Tibial nerve (tissue), 4 donors: ENCODE measurements around the gene DNTTIP2. TPM values are rescaled to one million over a fixed set of nuclear protein-coding genes. Genes with fewer than 3 reads are reported as not detected.
"Not testable (repeated sequence)": the region's sequence is repeated elsewhere in the genome, so short reads cannot be mapped to it uniquely, and the experiment has no call there.

Experiments
- DNase-seq, 2 donors: peaks; one replicate each; pipeline ENCODE4 v3.0.0-alpha.2; 2019; ENCODE audit warnings: low spot score in 2 of 2
- H3K27ac ChIP-seq, 4 donors: fragments of 200-600 bp; sonication (generic) in 3 of 4; one replicate each; pipeline ENCODE4 v1.5.1; 2017 to 2019; ENCODE audit warnings: mild to moderate bottlenecking in 1 of 4
- H3K27me3 ChIP-seq, 2 donors: fragments of 200-600 bp; sonication (generic) in 1 of 2; one replicate each; pipeline versions ENCODE4 v1.5.1 to v1.6.0; 2017 to 2019
- H3K36me3 ChIP-seq, 3 donors: fragments of 200-600 bp; sonication (generic); one replicate each; pipeline ENCODE4 v1.5.1; 2018 to 2019
- H3K4me1 ChIP-seq, 4 donors: fragments of 200-600 bp; sonication (generic) in 3 of 4; one replicate each; pipeline ENCODE4 v1.5.1; 2017 to 2019
- H3K4me3 ChIP-seq, 4 donors: fragments of 200-600 bp; sonication (generic) in 3 of 4; one replicate each; pipeline ENCODE4 v1.5.1; 2017 to 2019; ENCODE audit warnings: mild to moderate bottlenecking in 1 of 4, moderate library complexity in 1 of 4
- H3K9me3 ChIP-seq, 4 donors: fragments of 200-600 bp; sonication (generic) in 3 of 4; one replicate each; pipeline ENCODE4 v1.5.1; 2017 to 2019
- CTCF ChIP-seq, 5 experiments: fragments of 200-600 bp in 3 of 5; fragments of 450-650 bp in 2 of 5; sonication (generic) in 3 of 5; IDR thresholded peaks; one replicate each; pipeline ENCODE4 v1.5.1; 2016 to 2019; ENCODE audit warnings: antibody characterized with exemption in 5 of 5, mild to moderate bottlenecking in 3 of 5, moderate library complexity in 2 of 5
- EP300 ChIP-seq, 2 donors: sonication (generic); formaldehyde crosslinking; IDR thresholded peaks; one replicate each; pipeline ENCODE4 v1.6.1; 2017; ENCODE audit warnings: antibody characterized with exemption in 2 of 2, mild to moderate bottlenecking in 1 of 2
- POLR2A ChIP-seq, 2 donors: fragments of 450-650 bp; IDR thresholded peaks; one replicate each; pipeline ENCODE4 v1.6.1; 2017; ENCODE audit warnings: antibody characterized with exemption in 2 of 2, mild to moderate bottlenecking in 2 of 2, moderate library complexity in 2 of 2
- WGBS, 2 donors: methylation state at CpG; one replicate each; pipeline ENCODE4 v1.1.5; 2018; 5-methylcytosine and 5-hydroxymethylcytosine counted together
- total RNA-seq, 4 donors: library from RNA; depleted of rRNA; stranded (reverse); fragments of >200 nt; gene quantifications; one replicate each; pipeline ENCODE4 v1.1.0, GENCODE V29; 2016

Gene DNTTIP2
- total RNA-seq, 4 donors from 2014 or later, result 11.8 to 36.5 (median 21.3) TPM

- Histone ChIP-seq H3K4me3 (no peak overlapping the region), H3K36me3 (peaks cover 0 to 34% (median 9%) of the 10 kb centered on the region in 3 donors), H3K9me3 (no peaks in the 10 kb centered on the region), H3K27me3 (no peaks in the 10 kb centered on the region), H3K27ac (no peak overlapping the region), H3K4me1 (no peaks in the 10 kb centered on the region)
- no peak for TF ChIP-seq POLR2A (IDR thresholded peaks at IDR 0.05)
- no peak for TF ChIP-seq CTCF (IDR thresholded peaks at IDR 0.05)
- TF ChIP-seq EP300 (IDR thresholded peaks at IDR 0.05), result no peak
- DNase-seq, result no peak
- WGBS, 2 donors, result 62 to 72% methylated on average over 5 of the region's 5 CpGs
These were observed 13.8 kb downstream of the DNTTIP2 start for GRCh38 chr1:93865253-93865652.

GRCh38 chr1:93864175-93864574, 14.8 kb downstream of the DNTTIP2 start:
- H3K4me3 ChIP-seq, result no peak overlapping the region
- no peaks in the 10 kb centered on the region for H3K27me3 ChIP-seq
- no peak for DNase-seq
- H3K27ac ChIP-seq, result no peak overlapping the region
- TF ChIP-seq POLR2A (IDR thresholded peaks at IDR 0.05) (no peak), CTCF (IDR thresholded peaks at IDR 0.05) (no peak), EP300 (IDR thresholded peaks at IDR 0.05) (no peak)
- peaks cover 0 to 23% (median 0%) of the 10 kb centered on the region in 3 donors for H3K36me3 ChIP-seq
- WGBS, 2 donors, result 59 to 76% methylated on average over 3 of the region's 3 CpGs
- H3K4me1 ChIP-seq, result no peaks in the 10 kb centered on the region
- no peaks in the 10 kb centered on the region for H3K9me3 ChIP-seq

GRCh38 chr1:93857653-93858052, 21.4 kb downstream of the DNTTIP2 start:
- not testable (repeated sequence) for H3K27me3 ChIP-seq, H3K27ac ChIP-seq, H3K4me1 ChIP-seq, DNase-seq, H3K9me3 ChIP-seq, H3K4me3 ChIP-seq, H3K36me3 ChIP-seq
- WGBS, 2 donors, result 67% methylated on average over 3 of the region's 3 CpGs

GRCh38 chr1:93855983-93856382, 23.0 kb downstream of the DNTTIP2 start:
- not testable (repeated sequence) for H3K36me3 ChIP-seq, H3K27me3 ChIP-seq, H3K4me1 ChIP-seq, H3K9me3 ChIP-seq, DNase-seq, H3K4me3 ChIP-seq, H3K27ac ChIP-seq
- WGBS, 2 donors, result 89 to 91% methylated on average over 9 of the region's 9 CpGs

- no peaks in the 10 kb centered on the region for H3K4me1 ChIP-seq
- TF ChIP-seq CTCF (IDR thresholded peaks at IDR 0.05) (no peak), POLR2A (IDR thresholded peaks at IDR 0.05) (no peak), EP300 (IDR thresholded peaks at IDR 0.05) (no peak)
- H3K4me3 ChIP-seq, result no peak overlapping the region
- WGBS, 2 donors, result 94% methylated on average over 3 of the region's 3 CpGs
- no peak for DNase-seq
- no peaks in the 10 kb centered on the region for H3K9me3 ChIP-seq
- no peaks in the 10 kb centered on the region for H3K27me3 ChIP-seq
- no peaks in the 10 kb centered on the region for H3K36me3 ChIP-seq
- H3K27ac ChIP-seq, result no peak overlapping the region
These were observed 25.1 kb downstream of the DNTTIP2 start for GRCh38 chr1:93853940-93854339.

GRCh38 chr1:93851878-93852277, 27.1 kb downstream of the DNTTIP2 start:
- no peaks in the 10 kb centered on the region for H3K36me3 ChIP-seq
- H3K9me3 ChIP-seq, result no peaks in the 10 kb centered on the region
- H3K4me3 ChIP-seq, result no peak overlapping the region
- TF ChIP-seq EP300 (IDR thresholded peaks at IDR 0.05) (no peak), CTCF (IDR thresholded peaks at IDR 0.05) (no peak), POLR2A (IDR thresholded peaks at IDR 0.05) (no peak)
- peaks cover 0 to 8% (median 0%) of the 10 kb centered on the region in 4 donors for H3K4me1 ChIP-seq
- H3K27me3 ChIP-seq, result no peaks in the 10 kb centered on the region
- no peak overlapping the region for H3K27ac ChIP-seq
- WGBS, 2 donors, result 90 to 100% methylated on average over 1 of the region's 1 CpG
- DNase-seq, result no peak
